ENCODE measurements around the gene DUSP22. TPM values are rescaled to one million over a fixed set of nuclear protein-coding genes. Genes with fewer than 3 reads are reported as not detected.

Gene DUSP22
- total RNA-seq, 1 donor from 2014 or later, result 48.0 TPM

DNA sequence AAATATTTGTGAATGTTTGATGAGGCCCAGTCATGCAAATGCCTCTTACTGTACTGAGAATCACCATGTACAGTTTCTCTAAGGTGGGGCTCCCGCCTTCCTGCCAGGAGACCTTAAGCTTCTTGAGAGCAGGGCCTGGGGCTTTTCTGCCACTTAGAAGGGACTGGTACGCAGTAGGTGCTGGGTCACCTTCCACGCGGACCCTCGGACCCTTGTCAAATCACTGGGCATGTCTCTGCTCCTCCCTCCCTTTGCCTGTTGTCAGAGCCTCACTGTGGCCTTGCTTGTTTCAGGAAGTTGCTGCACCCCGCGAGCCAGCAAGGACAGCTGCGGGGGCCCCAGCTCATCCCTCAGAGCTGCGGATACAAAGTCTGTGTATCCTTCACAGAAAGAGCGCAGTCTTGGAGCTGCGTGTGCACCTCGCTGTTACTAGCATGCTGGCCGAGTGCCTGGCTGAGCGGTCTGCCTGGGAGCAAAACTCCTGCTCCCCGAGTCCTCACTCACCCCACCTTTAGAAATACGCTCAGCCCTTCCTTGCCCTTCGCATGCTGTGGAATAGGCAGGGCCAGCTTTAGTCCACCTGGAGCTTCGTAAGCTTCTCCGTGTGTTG, 68.6 kb downstream of the DUSP22 start:
- DNase-seq, result peak; percentile 16
- Histone ChIP-seq H3K9me3 (replicated peaks) (peaks cover 17% of the 10 kb centered on the region), H3K27me3 (ENCODE audit: low read depth) (peaks cover 21% of the 10 kb centered on the region), H3K36me3 (no peaks in the 10 kb centered on the region), H3K4me3 (no peak overlapping the region), H3K4me1 (peaks cover 9% of the 10 kb centered on the region), H3K27ac (replicated peaks) (no peak overlapping the region)
- TF ChIP-seq, protein P1, sequence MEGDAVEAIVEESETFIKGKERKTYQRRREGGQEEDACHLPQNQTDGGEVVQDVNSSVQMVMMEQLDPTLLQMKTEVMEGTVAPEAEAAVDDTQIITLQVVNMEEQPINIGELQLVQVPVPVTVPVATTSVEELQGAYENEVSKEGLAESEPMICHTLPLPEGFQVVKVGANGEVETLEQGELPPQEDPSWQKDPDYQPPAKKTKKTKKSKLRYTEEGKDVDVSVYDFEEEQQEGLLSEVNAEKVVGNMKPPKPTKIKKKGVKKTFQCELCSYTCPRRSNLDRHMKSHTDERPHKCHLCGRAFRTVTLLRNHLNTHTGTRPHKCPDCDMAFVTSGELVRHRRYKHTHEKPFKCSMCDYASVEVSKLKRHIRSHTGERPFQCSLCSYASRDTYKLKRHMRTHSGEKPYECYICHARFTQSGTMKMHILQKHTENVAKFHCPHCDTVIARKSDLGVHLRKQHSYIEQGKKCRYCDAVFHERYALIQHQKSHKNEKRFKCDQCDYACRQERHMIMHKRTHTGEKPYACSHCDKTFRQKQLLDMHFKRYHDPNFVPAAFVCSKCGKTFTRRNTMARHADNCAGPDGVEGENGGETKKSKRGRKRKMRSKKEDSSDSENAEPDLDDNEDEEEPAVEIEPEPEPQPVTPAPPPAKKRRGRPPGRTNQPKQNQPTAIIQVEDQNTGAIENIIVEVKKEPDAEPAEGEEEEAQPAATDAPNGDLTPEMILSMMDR (IDR thresholded peaks at IDR 0.05; ENCODE audit: borderline replicate concordance), result no peak
- intact Hi-C loops (cut with micrococcal nuclease), result no loop called here

DNA sequence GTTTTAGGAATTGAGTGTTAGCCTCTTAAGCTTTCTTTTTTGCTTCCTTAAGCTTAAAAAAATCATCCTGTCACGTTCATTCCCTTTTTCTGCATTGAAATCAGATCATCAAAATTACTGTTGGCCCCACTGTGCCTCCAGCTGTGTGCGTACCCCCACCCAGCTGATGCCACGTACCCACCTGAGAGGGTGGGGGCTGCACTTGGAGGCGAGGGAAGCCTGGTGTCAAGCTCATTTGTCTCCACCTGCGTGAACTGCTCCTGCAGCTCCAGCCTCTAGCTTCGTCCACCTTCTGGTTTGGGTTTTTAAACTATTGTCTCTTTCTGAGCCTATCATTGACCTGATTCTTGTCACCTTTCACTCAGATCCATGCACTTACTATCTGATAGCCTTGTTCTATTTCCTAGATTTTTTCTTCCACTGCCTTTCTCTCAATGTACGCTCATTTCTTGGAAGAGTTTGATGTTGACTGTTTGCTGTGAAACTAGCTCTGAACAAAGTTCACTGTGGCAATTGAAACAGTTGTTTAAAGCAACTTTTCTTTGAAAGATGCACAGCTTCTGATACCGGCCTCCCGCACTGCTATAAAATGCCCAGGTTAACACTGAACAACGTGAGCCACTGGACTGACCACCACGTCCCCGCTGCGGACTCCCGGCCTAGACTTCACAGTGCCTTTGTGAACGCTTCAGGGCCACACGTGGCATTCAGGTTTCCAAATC, 69.3 kb downstream of the DUSP22 start:
- H3K36me3 ChIP-seq, result no peaks in the 10 kb centered on the region
- DNase-seq, result no peak
- intact Hi-C loops (cut with micrococcal nuclease), result no loop called here
- no peak overlapping the region for H3K27ac ChIP-seq (replicated peaks)
- H3K4me1 ChIP-seq, result peaks cover 9% of the 10 kb centered on the region
- H3K27me3 ChIP-seq (ENCODE audit: low read depth), result peaks cover 23% of the 10 kb centered on the region
- TF ChIP-seq, protein P1 (IDR thresholded peaks at IDR 0.05; ENCODE audit: borderline replicate concordance), result no peak
- H3K4me3 ChIP-seq, result no peak overlapping the region
- H3K9me3 ChIP-seq (replicated peaks), result peaks cover 17% of the 10 kb centered on the region

DNA sequence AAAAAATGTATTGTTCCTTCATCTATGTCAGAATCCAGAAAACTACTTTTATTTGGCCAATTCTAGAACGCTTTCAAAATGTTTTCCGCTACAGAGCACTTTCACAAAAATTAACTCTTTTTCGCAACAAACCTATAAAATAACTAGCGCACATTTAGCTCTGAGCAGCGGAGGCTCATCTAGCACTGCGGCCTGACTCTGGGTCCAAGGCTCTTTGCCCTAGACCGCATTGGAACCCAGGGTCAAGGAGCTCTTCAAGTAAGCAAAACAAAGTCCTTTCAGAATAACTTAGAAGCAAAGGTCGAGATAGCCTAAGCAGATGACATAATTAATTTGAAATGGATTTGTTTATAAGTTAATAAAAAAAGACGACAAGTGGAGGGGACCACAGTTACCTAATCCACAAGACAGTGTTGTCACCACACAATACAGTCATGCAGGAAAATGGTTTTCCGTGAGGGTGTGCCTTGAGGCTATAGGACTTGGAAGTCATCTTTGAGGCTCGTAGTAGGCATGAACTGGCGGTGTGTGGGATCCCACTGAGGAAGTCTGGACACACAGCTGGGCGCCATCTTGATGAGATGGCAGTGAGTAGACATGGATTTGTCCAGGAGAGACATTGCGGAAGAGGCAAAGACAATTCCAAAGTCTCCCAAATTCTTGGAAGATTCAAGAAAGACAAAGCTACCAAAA, 70.1 kb downstream of the DUSP22 start:
- intact Hi-C loops (cut with micrococcal nuclease), result no loop called here
- Histone ChIP-seq H3K4me3 (no peak overlapping the region), H3K9me3 (replicated peaks) (peaks cover 17% of the 10 kb centered on the region), H3K4me1 (peaks cover 1% of the 10 kb centered on the region), H3K27me3 (ENCODE audit: low read depth) (peaks cover 30% of the 10 kb centered on the region), H3K27ac (replicated peaks) (no peak overlapping the region), H3K36me3 (no peaks in the 10 kb centered on the region)
- peak; percentile 12 for DNase-seq
- TF ChIP-seq, protein P1 (IDR thresholded peaks at IDR 0.05; ENCODE audit: borderline replicate concordance), result no peak

DNA sequence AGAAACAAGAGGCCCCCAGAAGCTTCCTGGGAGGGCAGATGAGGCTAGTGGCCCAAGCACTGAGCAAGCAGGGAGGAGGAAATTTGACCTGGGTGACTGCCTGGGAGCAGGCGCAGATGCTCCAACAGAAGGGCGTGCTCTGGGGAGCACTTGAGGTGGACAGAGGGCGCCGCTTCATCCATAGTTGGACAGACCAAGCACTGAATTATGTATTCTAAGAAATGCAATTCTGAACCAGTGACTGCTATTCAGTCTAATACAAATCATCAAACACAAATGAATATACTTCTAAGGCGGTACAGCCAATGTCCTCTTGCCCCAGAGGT, 70.6 kb downstream of the DUSP22 start:
- no peak overlapping the region for H3K4me3 ChIP-seq
- no peak overlapping the region for H3K27ac ChIP-seq (replicated peaks)
- intact Hi-C loops (cut with micrococcal nuclease), result no loop called here
- H3K27me3 ChIP-seq (ENCODE audit: low read depth), result peaks cover 35% of the 10 kb centered on the region
- no peaks in the 10 kb centered on the region for H3K4me1 ChIP-seq
- peak; percentile 12 for DNase-seq
- H3K9me3 ChIP-seq (replicated peaks), result peaks cover 17% of the 10 kb centered on the region
- no peaks in the 10 kb centered on the region for H3K36me3 ChIP-seq
- TF ChIP-seq, protein P1 (IDR thresholded peaks at IDR 0.05; ENCODE audit: borderline replicate concordance), result no peak

DNA sequence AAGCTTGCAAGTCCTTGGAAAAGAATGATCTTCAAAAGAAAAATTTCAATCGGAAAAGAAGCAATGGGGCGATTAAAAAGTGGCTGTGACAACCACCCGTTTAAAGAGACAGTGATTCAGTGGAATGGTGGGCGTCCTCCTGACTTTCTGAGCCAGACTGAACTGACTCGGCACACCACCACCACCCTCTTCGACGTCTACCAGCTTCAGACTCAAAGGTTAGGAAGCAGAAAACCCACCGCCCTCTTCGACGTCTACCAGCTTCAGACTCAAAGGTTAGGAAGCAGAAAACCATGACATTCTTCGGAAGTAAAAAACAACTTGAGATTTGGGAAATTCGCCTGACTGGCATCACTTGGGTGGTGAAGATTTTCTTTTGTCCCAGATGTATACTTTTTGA, 71.0 kb downstream of the DUSP22 start:
- Histone ChIP-seq H3K9me3 (replicated peaks) (peaks cover 17% of the 10 kb centered on the region), H3K36me3 (no peaks in the 10 kb centered on the region), H3K27me3 (ENCODE audit: low read depth) (peaks cover 39% of the 10 kb centered on the region), H3K27ac (replicated peaks) (no peak overlapping the region), H3K4me3 (no peak overlapping the region), H3K4me1 (no peaks in the 10 kb centered on the region)
- intact Hi-C loops (cut with micrococcal nuclease), result no loop called here
- no peak for DNase-seq
- TF ChIP-seq, protein P1 (IDR thresholded peaks at IDR 0.05; ENCODE audit: borderline replicate concordance), result no peak
